ENCODE data around the gene CHN1.

CHN1 gene

GRCh38 chr2:174768557-174768956 is 236.6 kb downstream of the CHN1 start:
- no peak for DNase-seq (ENCODE audit: low read depth, low spot score)

- no peak for DNase-seq (ENCODE audit: low read depth, low spot score)
These were observed 238.9 kb downstream of the CHN1 start for GRCh38 chr2:174766271-174766670.

- no peak for DNase-seq (ENCODE audit: low read depth, low spot score)
These were observed 239.6 kb downstream of the CHN1 start for GRCh38 chr2:174765576-174765975.

- DNase-seq (ENCODE audit: low read depth, low spot score), result no peak
These were observed 240.6 kb downstream of the CHN1 start, which contains the start of gene CHRNA1 for GRCh38 chr2:174764280-174765255. Gene CHRNA1, minus strand, starts transcription at chr2:174764472. Its CDS starts 78 bp downstream, at chr2:174764394.

- DNase-seq (ENCODE audit: low read depth, low spot score), result no peak
These were observed 241.4 kb downstream of the CHN1 start for GRCh38 chr2:174763780-174764179.

- DNase-seq (ENCODE audit: low read depth, low spot score), result no peak
These were observed 242.7 kb downstream of the CHN1 start for GRCh38 chr2:174762464-174762863.

GRCh38 chr2:174761837-174762236 is 243.3 kb downstream of the CHN1 start:
- no peak for DNase-seq (ENCODE audit: low read depth, low spot score)

GRCh38 chr2:174760845-174761473 is 244.2 kb downstream of the CHN1 start:
- DNase-seq (ENCODE audit: low read depth, low spot score), result no peak

- DNase-seq (ENCODE audit: low read depth, low spot score), result no peak
These were observed 245.7 kb downstream of the CHN1 start for GRCh38 chr2:174759381-174760065.

- DNase-seq (ENCODE audit: low read depth, low spot score), result no peak
These were observed 248.4 kb downstream of the CHN1 start for GRCh38 chr2:174756743-174757142.

- no peak for DNase-seq (ENCODE audit: low read depth, low spot score)
These were observed 252.0 kb downstream of the CHN1 start for GRCh38 chr2:174753038-174753633.

- DNase-seq (ENCODE audit: low read depth, low spot score), result no peak
These were observed 252.7 kb downstream of the CHN1 start for GRCh38 chr2:174752403-174753037.

- no peak for DNase-seq (ENCODE audit: low read depth, low spot score)
These were observed 254.2 kb downstream of the CHN1 start for GRCh38 chr2:174750923-174751441.

GRCh38 chr2:174749793-174750192 is 255.4 kb downstream of the CHN1 start:
- no peak for DNase-seq (ENCODE audit: low read depth, low spot score)

- DNase-seq (ENCODE audit: low read depth, low spot score), result peak; percentile 84
These were observed 256.2 kb downstream of the CHN1 start for GRCh38 chr2:174748948-174749347.
